ENCODE data around the gene DNAJB14.

- TF ChIP-seq CTCF (IDR thresholded peaks at IDR 0.05; ENCODE audit: poor library complexity) (no peak), EZH2 (IDR thresholded peaks at IDR 0.05; ENCODE audit: borderline replicate concordance) (no peak), EZH2phosphoT487 (IDR thresholded peaks at IDR 0.05; ENCODE audit: low read depth, severe bottlenecking, unreplicated experiment) (no peak)
These were observed 99.5 kb downstream of the DNAJB14 start for GRCh38 chr4:99846891-99847290.

Measured in hepatocyte (in vitro differentiated cells).